NCI-H2171 (cell line): Measurements from ENCODE around the gene CSNK1D.
"Not testable (repeated sequence)": the region's sequence is repeated elsewhere in the genome, so short reads cannot be mapped to it uniquely, and the experiment has no call there.

Experiments
- DNase-seq: peaks from one replicate; lab custom pipeline; 2025; lab: John Stamatoyannopoulos, UW

The CSNK1D gene

GRCh38 chr17:82274134-82275020, 877 bp upstream of the CSNK1D start:
- DNase-seq: no peak

- DNase-seq: no peak
Observed at GRCh38 chr17:82272495-82273326, 789 bp downstream of the CSNK1D start.

- DNase-seq: no peak
Observed at GRCh38 chr17:82271401-82271800, 2.1 kb downstream of the CSNK1D start.

- no peak for DNase-seq
Observed at GRCh38 chr17:82270651-82271050, 2.8 kb downstream of the CSNK1D start.

- DNase-seq: no peak
Observed at GRCh38 chr17:82269882-82270500, 3.5 kb downstream of the CSNK1D start.

- no peak for DNase-seq
Observed at GRCh38 chr17:82269138-82269881, 4.2 kb downstream of the CSNK1D start.

GRCh38 chr17:82267575-82268379, 5.7 kb downstream of the CSNK1D start:
- no peak for DNase-seq

GRCh38 chr17:82266142-82266541, 7.4 kb downstream of the CSNK1D start:
- no peak for DNase-seq

GRCh38 chr17:82263641-82264040, 9.9 kb downstream of the CSNK1D start:
- DNase-seq: no peak

GRCh38 chr17:82262344-82262743, 11.2 kb downstream of the CSNK1D start:
- DNase-seq: no peak

GRCh38 chr17:82259972-82260961, 13.2 kb downstream of the CSNK1D start:
- not testable (repeated sequence) for DNase-seq

- DNase-seq: no peak
Observed at GRCh38 chr17:82258555-82258954, 14.9 kb downstream of the CSNK1D start.

- DNase-seq: no peak
Observed at GRCh38 chr17:82257473-82257872, 16.0 kb downstream of the CSNK1D start.

GRCh38 chr17:82256242-82256885, 17.1 kb downstream of the CSNK1D start:
- DNase-seq: no peak

GRCh38 chr17:82255402-82255972, 18.0 kb downstream of the CSNK1D start:
- no peak for DNase-seq

- DNase-seq: not testable (repeated sequence)
Observed at GRCh38 chr17:82254746-82255145, 18.8 kb downstream of the CSNK1D start.

- DNase-seq: not testable (repeated sequence)
Observed at GRCh38 chr17:82254096-82254495, 19.4 kb downstream of the CSNK1D start.

- DNase-seq: no peak
Observed at GRCh38 chr17:82253179-82253544, 20.3 kb downstream of the CSNK1D start.
